Stimulated activated CD4-positive, alpha-beta T cell treated with anti-CD3 and anti-CD28 coated beads, Interleukin-4, amount 100 ng/mL, for 1 hour (primary cell): ENCODE measurements around the gene FOXF1.

Experiments
- DNase-seq: peaks from one replicate; pipeline ENCODE4 v3.0.0-alpha.2; 2020

Gene FOXF1

DNA sequence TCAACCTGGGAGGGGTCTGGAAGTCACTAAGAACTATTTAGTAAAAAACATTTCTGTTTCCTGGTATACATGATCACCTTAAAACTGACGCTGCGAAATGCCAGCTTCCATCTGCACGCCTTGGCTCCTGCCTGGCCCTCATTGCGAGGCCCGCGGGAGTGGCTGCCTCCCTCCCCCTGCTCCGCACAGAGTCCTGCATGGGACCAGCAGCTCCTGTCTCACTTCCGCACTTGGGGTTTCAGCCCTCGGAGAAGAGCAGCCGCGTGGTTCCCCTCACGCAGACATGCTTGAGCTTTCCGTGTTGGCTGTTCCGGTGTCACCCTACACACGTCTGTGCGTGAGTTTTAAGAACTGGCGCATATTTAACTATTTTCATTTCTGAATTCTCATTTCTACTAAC lies 26.3 kb downstream of the FOXF1 start:
- DNase-seq = no peak

DNA sequence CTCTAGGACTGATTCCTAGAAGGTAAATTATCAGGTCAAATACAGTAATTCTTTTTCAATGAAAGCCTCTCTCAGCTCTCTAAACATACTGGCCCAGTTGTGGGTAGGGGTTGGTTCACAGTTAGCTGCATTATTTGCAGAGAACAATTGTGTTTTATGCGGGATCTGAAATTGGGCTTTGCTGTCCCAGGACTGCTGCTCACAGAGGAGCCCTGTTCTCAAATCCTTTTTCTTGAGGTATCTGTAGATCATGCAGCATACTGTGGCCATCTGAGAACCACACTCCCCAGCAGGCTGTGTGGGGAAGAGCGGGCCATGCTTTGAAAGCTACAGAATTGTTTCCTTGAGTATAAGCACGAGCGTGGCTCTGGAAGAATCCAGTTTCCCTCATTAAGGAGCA lies 27.2 kb downstream of the FOXF1 start:
- DNase-seq = no peak

DNA sequence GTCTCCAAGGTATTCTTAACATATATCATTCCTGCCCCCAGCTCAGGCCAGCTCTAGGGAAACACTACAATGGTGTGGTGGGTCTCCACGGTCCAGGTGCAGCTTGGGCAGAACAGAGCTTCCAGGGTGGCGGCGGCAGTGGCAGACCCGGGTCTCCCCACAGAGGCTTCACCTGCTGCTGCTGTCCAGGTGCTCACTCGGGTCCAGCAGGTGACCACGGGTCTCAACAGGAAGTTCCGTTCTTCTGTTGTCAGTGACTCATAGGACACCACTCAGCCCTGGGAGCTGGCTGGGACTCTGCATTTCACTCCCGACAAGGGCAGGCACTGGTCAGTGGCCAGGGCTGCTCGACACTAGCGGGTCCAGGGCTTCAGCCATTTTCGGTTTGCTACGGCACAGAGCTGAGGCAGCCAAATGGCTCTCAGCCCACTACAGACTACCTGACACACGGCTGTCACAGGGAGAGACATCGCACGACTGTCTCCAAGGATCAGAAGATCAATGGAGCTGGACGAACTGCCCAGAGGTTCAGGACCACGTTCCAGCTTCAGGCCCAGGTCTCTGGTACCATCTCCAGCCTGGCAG lies 28.0 kb downstream of the FOXF1 start:
- DNase-seq = no peak

DNA sequence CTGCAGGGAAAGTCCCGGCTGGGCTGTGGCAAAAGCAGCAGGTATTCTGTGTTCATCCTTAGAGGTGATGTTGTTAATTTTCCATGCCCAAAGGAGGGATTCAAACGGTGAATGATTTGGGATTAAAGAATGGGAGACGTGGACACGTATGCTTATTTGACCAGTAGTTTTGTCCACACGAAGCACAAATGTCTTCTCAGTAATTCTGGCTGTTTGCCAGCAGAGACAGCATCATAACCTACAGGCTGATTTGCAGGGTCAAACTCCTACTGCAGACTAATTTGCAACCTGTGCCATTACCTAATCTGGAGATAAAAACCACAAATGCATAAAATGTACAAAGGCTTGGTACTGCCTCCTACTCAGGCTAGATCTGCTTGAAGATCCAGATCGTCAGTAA lies 30.6 kb downstream of the FOXF1 start:
- no peak for DNase-seq

DNA sequence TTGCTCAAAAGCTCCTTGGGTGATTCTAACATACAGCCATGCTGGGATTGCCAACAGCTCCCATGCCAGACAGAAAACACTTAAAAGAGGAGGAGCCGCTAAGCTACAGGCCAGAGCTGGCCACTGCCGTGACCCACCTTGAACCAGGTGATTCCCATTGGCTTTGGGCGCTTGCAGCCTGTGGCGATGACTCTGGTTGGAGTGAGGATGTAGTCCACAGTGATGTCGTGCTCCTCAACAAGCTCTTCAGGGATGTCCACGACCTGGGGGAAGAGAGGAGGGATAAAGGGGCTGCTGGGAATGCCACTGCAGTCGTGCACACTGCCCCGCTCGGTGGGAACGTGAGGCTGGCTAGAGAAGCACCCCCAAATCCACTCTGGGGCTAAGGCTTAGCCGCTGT lies 31.2 kb downstream of the FOXF1 start:
- DNase-seq = no peak

DNA sequence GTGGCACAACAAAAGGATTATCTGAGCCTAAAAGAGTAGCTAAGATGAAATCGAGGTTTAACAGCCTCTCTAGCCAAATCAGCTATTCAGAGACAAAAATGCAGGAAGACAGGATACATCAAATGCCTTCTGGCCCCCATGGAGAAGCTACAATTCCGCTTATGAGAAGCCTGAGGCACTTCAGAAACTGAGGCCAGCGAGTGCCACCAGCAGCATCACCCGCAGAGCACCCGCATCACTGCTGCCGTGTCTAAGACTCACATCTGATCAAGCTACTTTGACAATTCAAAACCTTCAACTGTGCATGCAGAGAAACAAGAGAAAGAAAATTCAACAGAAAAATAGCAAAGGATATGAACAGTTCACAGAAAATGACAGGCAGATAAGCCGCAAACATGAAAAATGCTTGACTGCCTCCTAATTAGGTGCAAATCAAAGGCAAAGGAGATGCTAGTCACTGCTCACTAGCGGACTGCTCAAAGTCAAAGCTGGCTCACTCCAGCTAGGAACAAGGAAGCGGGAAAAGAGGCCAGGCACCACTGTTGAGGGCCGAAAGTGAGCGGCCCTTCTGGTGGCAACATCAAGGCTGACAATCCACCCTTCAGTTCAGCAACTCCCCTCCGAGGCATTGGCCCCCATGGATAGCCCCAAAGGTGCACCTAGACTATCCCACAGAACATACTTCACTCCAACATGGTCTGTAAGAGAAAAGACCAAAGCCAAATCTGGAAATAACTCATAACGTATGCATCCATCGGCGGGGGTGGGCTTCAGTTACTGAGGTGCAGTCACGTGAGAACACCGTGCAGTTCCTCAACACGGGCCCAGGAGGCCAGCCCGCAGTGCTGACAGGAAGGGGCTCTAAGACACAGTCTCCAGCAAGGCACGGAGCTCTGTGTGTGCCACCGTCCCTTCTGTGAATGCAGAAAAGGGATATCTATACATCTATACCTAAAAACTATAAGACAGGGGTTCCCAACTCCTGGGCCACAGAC lies 32.7 kb downstream of the FOXF1 start:
- DNase-seq = no peak

DNA sequence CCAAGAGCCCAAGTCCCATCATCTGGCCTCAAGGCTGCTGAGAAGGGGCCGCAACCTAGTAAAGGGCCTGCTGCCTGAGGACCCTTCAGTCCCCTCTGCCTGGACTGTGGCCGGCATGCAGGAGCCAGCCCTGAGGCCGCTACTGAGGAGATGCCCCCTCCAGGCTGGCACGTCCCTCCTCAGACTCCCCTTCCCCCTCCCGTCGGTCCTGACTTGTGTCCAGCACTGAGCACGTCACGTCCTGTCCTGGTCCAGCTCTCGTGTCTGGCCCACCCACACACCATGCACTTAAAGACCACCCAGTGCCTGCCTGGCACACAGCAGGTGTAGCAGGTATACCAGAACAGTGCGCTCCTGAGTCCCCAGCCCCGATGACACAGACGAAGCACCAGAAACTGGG lies 35.2 kb downstream of the FOXF1 start:
- DNase-seq = no peak

DNA sequence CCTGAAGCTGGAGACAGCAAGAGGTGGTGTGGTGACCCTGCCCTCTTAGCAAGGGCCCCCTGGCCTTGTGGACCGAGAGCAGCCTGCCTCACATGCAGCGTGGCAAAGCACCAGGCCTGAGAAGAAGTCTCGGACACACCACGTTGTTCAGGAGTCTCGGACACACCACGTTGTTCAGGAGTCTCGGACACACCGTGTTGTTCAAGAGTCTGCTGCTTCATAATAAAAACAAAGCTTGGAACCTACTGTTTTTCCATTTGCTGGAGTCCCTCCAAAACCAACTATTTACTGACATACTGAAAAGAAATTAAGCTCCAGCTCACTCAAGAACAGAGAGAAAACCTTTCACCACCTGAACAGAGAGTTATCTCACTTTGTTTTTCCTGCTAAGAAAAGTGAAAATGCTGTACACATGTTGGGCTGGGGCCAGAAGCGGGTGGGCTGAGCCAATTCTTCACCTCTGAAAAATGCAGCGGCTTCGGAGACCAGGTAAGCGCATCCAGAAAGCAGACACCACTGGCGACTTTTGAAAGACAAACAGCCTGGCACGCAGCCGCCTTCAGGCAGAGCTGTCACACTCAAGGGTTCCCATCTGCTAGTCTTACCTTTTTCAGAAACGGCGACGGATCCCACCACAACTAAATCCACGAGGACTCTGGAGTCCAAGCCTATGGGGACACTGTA lies 35.8 kb downstream of the FOXF1 start:
- no peak for DNase-seq

DNA sequence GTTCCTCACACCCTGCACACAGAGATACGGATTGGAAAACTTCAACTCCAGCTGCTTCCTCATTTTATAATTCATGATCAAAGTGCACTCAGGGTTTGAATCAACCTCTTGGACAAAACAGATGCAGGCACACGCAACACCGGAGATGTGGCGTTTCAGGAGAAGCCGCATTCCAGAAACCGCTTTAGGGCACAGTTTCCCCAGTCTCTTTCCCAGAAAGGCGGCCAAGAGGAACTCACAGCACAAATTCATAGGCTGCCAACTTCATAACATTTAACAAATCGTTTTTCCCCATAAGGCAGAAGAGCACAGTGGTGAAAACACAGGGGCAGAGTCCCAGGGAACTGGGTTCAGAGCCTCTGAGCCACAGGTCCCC lies 36.3 kb downstream of the FOXF1 start:
- no peak for DNase-seq

DNA sequence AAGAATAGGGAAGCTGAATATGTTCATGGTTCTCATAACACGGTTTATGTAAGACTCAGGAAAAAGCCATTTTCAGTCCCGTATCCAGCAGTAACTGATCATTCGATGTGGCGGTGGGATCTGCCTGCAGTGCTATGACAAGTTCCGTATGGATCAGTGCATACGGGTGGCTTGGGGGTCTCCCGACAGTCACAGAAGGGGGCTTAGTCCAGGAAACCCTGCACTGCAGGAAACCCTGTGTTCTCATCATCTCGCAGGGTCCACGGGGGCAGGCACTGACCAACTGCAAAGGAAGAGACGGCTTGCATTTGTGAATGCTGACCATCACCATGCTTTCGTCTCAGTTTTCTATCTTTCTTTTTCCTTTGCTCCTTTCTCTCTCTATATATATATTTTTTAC lies 37.0 kb downstream of the FOXF1 start:
- no peak for DNase-seq

DNA sequence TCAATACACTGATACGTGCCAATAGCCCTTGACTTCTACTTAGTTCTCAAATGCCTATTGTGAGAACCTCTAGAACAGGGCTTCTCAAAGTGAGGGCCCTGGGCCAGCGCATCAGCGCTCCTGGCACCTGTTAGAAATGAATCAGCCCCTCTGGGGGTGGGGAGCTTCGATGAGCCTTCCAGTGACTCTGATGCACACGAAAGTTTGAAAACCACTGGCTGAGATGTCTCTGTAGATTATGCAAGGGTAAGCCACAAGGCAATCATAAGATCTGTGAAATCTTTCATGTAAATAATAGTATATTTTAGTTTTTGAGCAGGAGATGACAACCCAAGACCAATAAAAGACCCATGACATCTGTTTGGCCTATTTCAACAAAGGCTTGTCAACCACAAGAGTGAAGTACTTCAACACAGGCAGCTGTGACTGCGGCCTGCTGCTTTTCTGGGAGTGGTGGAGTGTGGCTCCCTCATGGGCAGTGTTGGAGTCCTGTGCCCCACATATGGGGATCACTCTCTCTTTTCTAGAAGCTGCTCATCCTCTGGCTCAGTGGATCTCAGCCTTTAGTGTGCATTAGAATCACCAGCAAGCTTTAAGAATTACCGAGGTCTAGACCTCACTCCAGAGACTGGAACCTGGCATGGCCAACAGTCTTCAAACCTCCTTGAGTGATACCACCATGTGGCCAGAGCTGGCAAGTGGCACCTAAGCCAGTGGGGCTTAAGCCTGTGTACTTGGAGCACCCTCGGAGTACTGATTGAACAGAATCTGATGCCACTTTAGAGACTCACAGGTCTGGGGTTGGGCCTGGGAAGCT lies 39.0 kb downstream of the FOXF1 start:
- DNase-seq = no peak

DNA sequence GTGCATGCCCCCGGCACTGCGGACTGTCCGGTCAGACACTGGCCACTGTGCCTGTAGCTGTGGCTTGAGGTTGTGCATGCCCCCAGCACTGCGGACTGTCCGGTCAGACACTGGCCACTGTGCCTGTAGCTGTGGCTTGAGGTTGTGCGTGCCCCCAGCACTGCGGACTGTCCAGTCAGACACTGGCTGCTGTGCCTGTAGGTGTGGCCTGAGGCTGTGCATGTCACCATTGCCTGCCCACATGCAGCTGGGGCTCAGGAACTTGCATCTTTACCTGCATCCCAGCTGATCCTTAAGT lies 39.5 kb downstream of the FOXF1 start:
- DNase-seq = no peak

DNA sequence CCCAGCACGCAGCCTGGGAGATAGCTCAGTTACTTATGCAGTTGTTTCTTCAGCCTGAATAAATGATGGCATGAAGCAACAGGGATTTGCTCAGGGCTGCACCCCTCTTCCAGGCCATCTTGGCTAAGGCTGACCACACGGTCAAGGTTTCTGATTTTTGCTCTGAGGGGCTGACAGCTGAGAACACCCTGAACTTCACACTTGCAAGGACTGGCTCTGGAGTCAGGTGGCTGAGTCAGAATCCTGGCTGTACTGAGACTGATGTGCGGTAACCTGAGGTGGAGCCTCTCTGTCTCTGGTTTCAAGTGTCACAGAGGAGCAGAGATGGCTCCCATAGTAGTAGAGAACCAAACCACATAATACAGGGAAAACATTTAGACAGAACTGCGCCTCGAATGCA lies 40.0 kb downstream of the FOXF1 start:
- no peak for DNase-seq

DNA sequence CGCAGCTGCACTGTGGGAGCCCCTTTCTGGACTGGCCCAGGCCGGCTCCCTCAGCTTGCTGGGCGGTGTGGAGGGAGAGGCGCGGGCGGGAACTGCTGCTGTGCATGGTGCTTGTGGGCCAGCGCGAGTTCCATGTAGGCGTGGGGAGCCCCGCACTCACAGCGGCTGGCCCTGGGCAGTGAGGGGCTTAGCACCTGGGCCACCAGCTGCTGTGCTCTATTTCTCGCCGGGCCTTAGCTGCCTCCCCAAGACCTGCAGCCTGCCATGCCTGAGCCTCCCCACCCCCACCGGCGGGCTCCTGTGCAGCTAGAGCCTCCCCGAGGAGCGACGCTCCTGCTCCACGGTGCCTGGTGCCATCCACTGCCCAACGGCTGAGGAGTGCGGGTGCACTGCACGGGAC lies 43.0 kb downstream of the FOXF1 start:
- DNase-seq = no peak

DNA sequence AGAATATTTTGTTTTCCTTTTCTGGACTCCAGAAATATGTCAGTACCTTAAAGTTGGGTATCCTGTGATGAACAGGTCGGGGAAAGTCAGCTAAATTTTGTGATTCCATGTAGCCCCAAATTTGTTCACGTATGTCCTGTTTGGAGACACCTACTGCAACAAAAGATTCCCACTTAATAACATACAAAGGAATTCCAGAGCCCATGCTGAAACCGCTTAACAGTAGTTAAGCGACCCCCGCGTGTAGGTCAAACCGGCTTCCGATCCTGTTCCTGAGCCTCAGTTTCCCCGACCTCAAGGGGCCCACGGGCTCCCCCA lies 44.2 kb downstream of the FOXF1 start:
- no peak for DNase-seq

DNA sequence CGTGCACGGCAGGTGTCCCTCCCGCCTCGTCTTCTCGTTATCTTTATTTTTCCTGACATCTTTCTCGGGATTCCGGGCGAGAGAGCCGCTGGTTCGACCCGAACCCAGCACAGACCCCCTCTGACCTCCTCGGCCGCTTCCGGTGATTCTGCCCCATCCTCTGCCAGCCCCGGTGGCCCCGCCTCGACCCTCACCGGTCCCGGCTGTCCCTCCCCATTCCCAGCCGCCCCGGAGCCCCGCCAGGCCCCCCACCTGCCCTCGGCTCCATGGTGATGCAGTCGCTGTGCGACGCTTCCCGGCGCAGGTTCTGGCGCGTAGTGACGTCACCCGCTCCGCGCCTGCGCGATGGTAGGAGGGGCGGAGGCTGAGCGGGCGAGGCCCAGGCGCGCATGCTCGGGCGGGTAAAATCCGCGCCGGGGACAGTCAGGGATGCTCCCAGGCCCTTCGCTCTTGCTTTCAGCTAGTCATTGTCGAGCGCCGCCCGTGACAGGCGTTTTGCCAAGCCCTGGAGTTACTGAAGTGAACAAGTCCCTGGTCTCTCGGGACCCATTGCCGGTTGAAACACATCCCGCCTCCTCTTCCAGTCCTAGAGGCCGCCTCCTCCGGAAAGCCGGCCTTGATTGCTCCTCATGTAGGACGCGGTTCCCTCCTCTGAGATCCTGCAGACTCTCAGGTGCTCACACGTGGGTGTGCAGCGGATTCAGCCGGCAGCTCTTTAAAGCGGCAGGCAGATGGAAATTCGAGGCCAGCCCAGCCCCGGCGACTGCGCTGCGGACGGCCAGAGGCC lies 44.8 kb downstream of the FOXF1 start, which contains the start of gene MTHFSD:
MTHFSD (minus strand) TSS at position 319 of the 787 bp plus-strand sequence; CDS start at position 268, 51 bp downstream.
- peak; percentile 97 for DNase-seq

DNA sequence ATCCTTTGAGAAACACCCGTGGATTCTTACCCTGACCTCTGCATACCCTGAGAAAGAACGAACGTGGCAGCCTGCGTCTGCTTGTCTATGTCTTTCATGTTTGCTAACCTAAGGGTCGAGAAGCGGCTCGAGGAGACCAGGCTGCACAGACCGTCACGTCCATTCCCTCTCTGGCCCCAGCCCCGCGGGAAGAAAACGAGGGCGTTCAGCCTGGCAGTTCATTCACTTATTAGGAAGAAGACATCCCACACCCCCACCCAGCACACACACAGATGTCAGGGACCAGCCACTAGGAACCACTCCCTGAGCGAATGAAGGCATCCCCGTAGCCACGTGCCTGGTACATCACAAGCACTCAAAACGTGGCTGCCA lies 45.4 kb downstream of the FOXF1 start:
- DNase-seq = no peak

DNA sequence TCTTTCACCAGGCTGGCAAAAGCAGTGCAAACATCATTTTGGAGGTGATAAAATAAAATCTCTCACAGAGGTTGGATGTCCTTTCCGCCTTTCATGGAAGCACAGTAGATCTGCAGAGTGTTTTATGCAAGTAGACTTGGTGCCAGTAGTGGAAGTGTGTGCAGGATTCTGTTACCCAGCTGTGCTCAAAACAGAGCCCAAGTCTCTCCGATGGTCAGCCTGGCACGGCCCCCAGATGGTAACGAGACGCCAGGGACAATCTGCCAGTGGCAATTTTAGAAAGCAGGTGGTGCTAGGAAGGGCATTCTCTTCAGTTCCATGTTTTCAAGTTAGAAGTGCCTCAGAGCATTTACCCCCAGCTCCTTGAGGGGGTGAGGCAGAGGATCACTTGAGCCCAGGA lies 46.2 kb downstream of the FOXF1 start:
- no peak for DNase-seq

DNA sequence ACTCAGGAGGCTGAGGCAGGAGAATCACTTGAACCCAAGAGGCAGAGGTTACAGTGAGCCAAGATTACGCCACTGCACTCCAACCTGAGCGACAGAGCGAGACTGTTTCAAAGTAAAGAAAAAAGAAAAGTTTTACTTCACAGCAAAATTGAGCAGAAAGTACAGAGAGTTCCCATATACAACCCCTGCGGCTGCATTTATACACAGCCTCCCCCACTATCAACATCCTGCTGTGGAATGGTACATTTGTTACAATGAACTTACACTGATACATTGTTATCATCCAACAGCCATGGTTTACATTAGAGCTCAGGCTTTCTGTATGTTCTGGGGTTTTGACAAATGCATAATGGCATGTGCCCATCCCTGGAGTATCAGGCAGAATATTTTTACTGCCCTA lies 47.3 kb downstream of the FOXF1 start:
- DNase-seq = no peak

DNA sequence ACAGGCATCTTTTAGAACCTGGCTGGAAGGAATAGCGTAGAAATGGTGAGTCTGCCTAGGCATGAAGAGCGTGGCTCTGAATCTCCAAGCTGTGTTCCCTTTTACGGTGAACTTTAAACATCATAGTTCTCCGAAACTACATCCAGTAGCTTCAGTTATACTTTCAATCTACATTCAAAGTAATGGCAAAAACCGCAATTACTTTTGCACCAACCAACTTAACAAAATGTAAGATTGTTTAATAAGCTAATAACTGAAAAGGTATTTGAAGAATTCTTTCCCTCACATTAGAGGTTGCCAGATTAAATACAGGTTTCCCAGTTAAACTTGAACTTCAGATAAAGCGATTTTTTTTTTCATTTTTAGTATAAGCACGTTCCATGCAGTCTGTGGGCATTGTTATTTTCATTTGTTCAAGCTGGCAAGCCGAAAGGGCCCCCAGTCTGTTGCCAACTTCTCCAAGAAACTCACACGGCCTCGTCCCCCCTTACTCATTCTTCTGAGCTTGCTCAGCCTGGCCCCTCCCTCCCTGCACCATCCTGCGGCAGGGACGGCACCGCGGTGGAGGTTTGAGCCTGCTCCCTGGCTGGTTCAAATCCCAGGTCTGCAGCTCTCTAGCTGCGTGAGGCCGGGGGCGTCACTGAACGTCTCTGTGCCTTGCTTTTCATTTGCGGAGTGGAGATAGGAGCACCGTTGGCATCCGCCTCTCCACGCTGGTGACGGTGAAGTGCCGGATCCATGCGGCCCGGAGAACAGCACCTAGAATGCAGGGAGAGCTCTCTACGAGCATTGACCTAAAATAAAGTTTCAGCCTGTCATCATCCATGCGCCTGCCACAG lies 48.2 kb downstream of the FOXF1 start:
- DNase-seq = no peak

DNA sequence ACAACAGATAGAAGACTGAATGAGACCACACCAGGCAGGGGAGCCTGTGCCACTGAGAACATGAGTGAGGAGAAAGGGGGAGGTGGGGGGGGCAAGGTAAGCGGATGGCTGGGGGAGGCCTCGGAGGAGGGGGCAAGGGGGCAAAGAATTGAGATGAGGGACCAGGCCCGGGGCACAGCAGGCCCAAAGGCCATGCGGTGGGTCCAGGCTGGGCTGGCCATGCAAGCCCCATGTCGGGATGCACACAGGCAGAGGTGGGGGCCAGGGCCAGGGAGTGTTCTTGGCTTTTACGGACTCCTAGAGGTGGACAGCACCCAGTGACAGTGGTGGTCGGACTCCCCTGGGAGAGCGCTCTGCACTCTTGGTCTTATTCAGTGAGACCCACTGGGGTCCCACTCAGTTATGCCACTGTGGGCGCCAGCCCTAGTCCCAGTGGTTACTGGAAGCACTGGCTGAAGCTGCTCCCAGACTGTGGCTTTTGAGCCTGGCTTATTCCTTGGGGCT lies 49.5 kb downstream of the FOXF1 start:
- DNase-seq = no peak
